ENCODE results near the gene ARIH2. TPM values are rescaled to one million over a fixed set of nuclear protein-coding genes. Genes with fewer than 3 reads are reported as not detected.

ARIH2 gene
- total RNA-seq, 1 donor from 2014 or later = 87.2 TPM

MicroRNA genes within 50 kb of the gene (microRNA counts, 767-probe panel; counts per million panel counts)
- 13,114 counts per million, percentile 65 among the panel's probes with 10 or more counts for microRNA hsa-miR-191-5p
- microRNA hsa-miR-425-5p = not detected

Small RNA genes lying within 50 kb of the gene (microRNA-seq; reads per million reads assigned to microRNA genes)
- gene MIR191 (6,000 reads per million, percentile 94 among the genes with 10 or more reads in this experiment), gene MIR425 (1,824 reads per million, percentile 85 among the genes with 10 or more reads in this experiment)

Other genes with a start within 250 kb of the ARIH2 start
- 23.8 and 45.5 TPM in 2 replicates for gene NCKIPSD, start 232.9 kb upstream of the ARIH2 start, total RNA-seq
- 53.1 and 55.0 TPM in 2 replicates for gene IP6K2, start 201.6 kb upstream of the ARIH2 start, total RNA-seq
- 41.8 and 47.6 TPM in 2 replicates for gene PRKAR2A, start 71.0 kb upstream of the ARIH2 start, total RNA-seq
- gene SLC25A20, start 20.0 kb upstream of the ARIH2 start, total RNA-seq = 23.7 and 37.9 TPM in 2 replicates
- gene P4HTM, start 71.4 kb downstream of the ARIH2 start, total RNA-seq = 32.8 and 35.9 TPM in 2 replicates
- gene WDR6, start 88.5 kb downstream of the ARIH2 start, total RNA-seq = 86.8 and 95.5 TPM in 2 replicates
- gene DALRD3, start 99.7 kb downstream of the ARIH2 start, total RNA-seq = 35.8 and 42.8 TPM in 2 replicates
- 136 and 185 TPM in 2 replicates for gene NDUFAF3, start 103.3 kb downstream of the ARIH2 start, total RNA-seq
- 242 and 275 TPM in 2 replicates for gene IMPDH2, start 110.6 kb downstream of the ARIH2 start, total RNA-seq
- 57.4 and 73.0 TPM in 2 replicates for gene QRICH1, start 175.2 kb downstream of the ARIH2 start, total RNA-seq
- 131 and 190 TPM in 2 replicates for gene QARS1, start 185.9 kb downstream of the ARIH2 start, total RNA-seq
- 66.1 and 74.5 TPM in 2 replicates for gene USP19, start 202.0 kb downstream of the ARIH2 start, total RNA-seq
- gene LAMB2, start 214.2 kb downstream of the ARIH2 start, total RNA-seq = 632 and 641 TPM in 2 replicates
- 34.3 and 35.0 TPM in 2 replicates for gene CCDC71, start 247.5 kb downstream of the ARIH2 start, total RNA-seq

All from myocyte (in vitro differentiated cells).